Stimulated activated CD4-positive, alpha-beta T cell treated with anti-CD3 and anti-CD28 coated beads, Interleukin-12 subunit alpha, Interleukin-12 subunit beta, amount 100 ng/mL, for 48 hours (primary cell): Measurements from ENCODE around the gene PALM2AKAP2.

Source experiments
- DNase-seq, 3 donors: peaks; one replicate each; pipeline ENCODE4 v3.0.0-alpha.2; 2020; ENCODE audit warnings: low read depth in 2 of 3, low spot score in 1 of 3

PALM2AKAP2 gene

GRCh38 chr9:109779711-109780452 is at the start of gene PALM2AKAP2:
TSS of gene PALM2AKAP2 (plus strand) at chr9:109780198. CDS start at chr9:109780489, 291 bp downstream.
- DNase-seq, result no peak

- no peak for DNase-seq
Observed at GRCh38 chr9:109730228-109730627, 49.8 kb upstream of the PALM2AKAP2 start.

GRCh38 chr9:109733690-109734089 is 46.3 kb upstream of the PALM2AKAP2 start:
- no peak for DNase-seq

- DNase-seq, result no peak
Observed at GRCh38 chr9:109734814-109735213, 45.2 kb upstream of the PALM2AKAP2 start.

GRCh38 chr9:109735801-109736200 is 44.2 kb upstream of the PALM2AKAP2 start:
- DNase-seq, result no peak

- no peak for DNase-seq
Observed at GRCh38 chr9:109737295-109737694, 42.7 kb upstream of the PALM2AKAP2 start.

GRCh38 chr9:109739760-109740159 is 40.2 kb upstream of the PALM2AKAP2 start:
- DNase-seq, result no peak

- no peak for DNase-seq
Observed at GRCh38 chr9:109742776-109743348, 37.1 kb upstream of the PALM2AKAP2 start.

GRCh38 chr9:109743696-109744095 is 36.3 kb upstream of the PALM2AKAP2 start:
- no peak for DNase-seq

- DNase-seq, result no peak
Observed at GRCh38 chr9:109745335-109746283, 34.4 kb upstream of the PALM2AKAP2 start.

GRCh38 chr9:109751253-109751652 is 28.7 kb upstream of the PALM2AKAP2 start:
- DNase-seq, result no peak

GRCh38 chr9:109753308-109753707 is 26.7 kb upstream of the PALM2AKAP2 start:
- DNase-seq, result no peak

- no peak for DNase-seq
Observed at GRCh38 chr9:109755040-109755439, 25.0 kb upstream of the PALM2AKAP2 start.

- no peak for DNase-seq
Observed at GRCh38 chr9:109759589-109759988, 20.4 kb upstream of the PALM2AKAP2 start.

- DNase-seq, result no peak
Observed at GRCh38 chr9:109765278-109765677, 14.7 kb upstream of the PALM2AKAP2 start.

GRCh38 chr9:109765830-109766229 is 14.2 kb upstream of the PALM2AKAP2 start:
- DNase-seq, result no peak

- no peak for DNase-seq
Observed at GRCh38 chr9:109766351-109766750, 13.6 kb upstream of the PALM2AKAP2 start.

- DNase-seq, result no peak
Observed at GRCh38 chr9:109767404-109767803, 12.6 kb upstream of the PALM2AKAP2 start.

- DNase-seq, result no peak
Observed at GRCh38 chr9:109767814-109768213, 12.2 kb upstream of the PALM2AKAP2 start.

- DNase-seq, result no peak
Observed at GRCh38 chr9:109769250-109769649, 10.7 kb upstream of the PALM2AKAP2 start.

GRCh38 chr9:109770101-109770500 is 9.9 kb upstream of the PALM2AKAP2 start:
- DNase-seq, result no peak

GRCh38 chr9:109771087-109771486 is 8.9 kb upstream of the PALM2AKAP2 start:
- no peak for DNase-seq
